BE2C (cell line): Measurements from ENCODE around the gene GOLIM4.

Experiments
- DNase-seq: peaks from one replicate; pipeline ENCODE4 v3.0.0-alpha.2; 2020
- H3K27me3 ChIP-seq: fragments of 250-450 bp; sonication (Bioruptor Pico); 2 replicates; pipeline ENCODE4 v1.5.1; 2020; ENCODE audit warnings: mild to moderate bottlenecking
- H3K36me3 ChIP-seq: fragments of 250-450 bp; sonication (Bioruptor Pico); 2 replicates; pipeline ENCODE4 v1.5.1; 2020; ENCODE audit warnings: mild to moderate bottlenecking
- H3K4me1 ChIP-seq: fragments of 250-450 bp; sonication (Bioruptor Pico); 2 replicates; pipeline ENCODE4 v1.5.1; 2020
- H3K4me3 ChIP-seq: 2 replicates; pipeline ENCODE4 v1.5.1; 2011; ENCODE audit warnings: low read depth, low read length
- H3K9me3 ChIP-seq: fragments of 250-450 bp; sonication (Bioruptor Pico); 2 replicates; pipeline ENCODE4 v1.5.1; 2020
- CTCF ChIP-seq: IDR thresholded peaks from 2 replicates; pipeline ENCODE4 v1.5.1; 2012; ENCODE audit warnings: mild to moderate bottlenecking, low read depth, low read length

Gene GOLIM4

GRCh38 chr3:168048414-168049330 lies 47.1 kb downstream of the GOLIM4 start:
- no peak for DNase-seq
- H3K27me3 ChIP-seq = no peaks in the 10 kb centered on the region
- peaks cover 19% of the 10 kb centered on the region for H3K4me1 ChIP-seq
- TF ChIP-seq CTCF = no peak
- H3K36me3 ChIP-seq = no peaks in the 10 kb centered on the region; the same call in 1 of the 2 replicates
- H3K4me3 ChIP-seq = no peak overlapping the region
- no peaks in the 10 kb centered on the region for H3K9me3 ChIP-seq

- no peaks in the 10 kb centered on the region for H3K27me3 ChIP-seq
Measured at GRCh38 chr3:168047936-168048335, 47.8 kb downstream of the GOLIM4 start.

GRCh38 chr3:168047190-168047795 lies 48.4 kb downstream of the GOLIM4 start:
- no peaks in the 10 kb centered on the region; the same call in 1 of the 2 replicates for H3K36me3 ChIP-seq
- peaks cover 19% of the 10 kb centered on the region for H3K4me1 ChIP-seq
- H3K4me3 ChIP-seq = no peak overlapping the region
- H3K27me3 ChIP-seq = no peaks in the 10 kb centered on the region
- no peak for DNase-seq
- no peaks in the 10 kb centered on the region for H3K9me3 ChIP-seq
- TF ChIP-seq CTCF = peak; percentile 87

More at GRCh38 chr3:168047936-168048335, 47.8 kb downstream of the GOLIM4 start:
- Histone ChIP-seq H3K36me3 (no peaks in the 10 kb centered on the region; the same call in 1 of the 2 replicates), H3K9me3 (no peaks in the 10 kb centered on the region), H3K4me3 (no peak overlapping the region), H3K4me1 (peaks cover 19% of the 10 kb centered on the region)
- no peak for DNase-seq
- no peak for TF ChIP-seq CTCF

GRCh38 chr3:168044049-168044448 lies 51.7 kb downstream of the GOLIM4 start:
- Histone ChIP-seq H3K9me3 (no peaks in the 10 kb centered on the region), H3K36me3 (peaks cover 12% of the 10 kb centered on the region), H3K4me3 (no peak overlapping the region), H3K27me3 (no peaks in the 10 kb centered on the region), H3K4me1 (peaks cover 11% of the 10 kb centered on the region)
- TF ChIP-seq CTCF = no peak
- DNase-seq = peak; percentile 35

- DNase-seq = peak; percentile 27
- peak; percentile 85 for TF ChIP-seq CTCF
- no peaks in the 10 kb centered on the region for H3K27me3 ChIP-seq
- no peaks in the 10 kb centered on the region for H3K9me3 ChIP-seq
- H3K4me1 ChIP-seq = peaks cover 5% of the 10 kb centered on the region; the same call in 1 of the 2 replicates
- peaks cover 22% of the 10 kb centered on the region for H3K36me3 ChIP-seq
- H3K4me3 ChIP-seq = no peak overlapping the region
Measured at GRCh38 chr3:168040607-168041208, 55.0 kb downstream of the GOLIM4 start.

- no peak for TF ChIP-seq CTCF
Measured at GRCh38 chr3:168037020-168037419, 58.7 kb downstream of the GOLIM4 start.

More at GRCh38 chr3:168037020-168037419, 58.7 kb downstream of the GOLIM4 start:
- Histone ChIP-seq H3K36me3 (peaks cover 26% of the 10 kb centered on the region), H3K4me3 (no peak overlapping the region), H3K9me3 (no peaks in the 10 kb centered on the region), H3K27me3 (no peaks in the 10 kb centered on the region), H3K4me1 (no peaks in the 10 kb centered on the region)
- no peak for DNase-seq
